Mesenchymal stem cell (in vitro differentiated cells and primary cell): ENCODE measurements around the gene CLK2.
"Not testable (repeated sequence)": the region's sequence is repeated elsewhere in the genome, so short reads cannot be mapped to it uniquely, and the experiment has no call there.

Experiments
- DNase-seq: peaks from one replicate; pipeline ENCODE4 v3.0.0-alpha.2; 2013
- H2AFZ ChIP-seq: one replicate; pipeline ENCODE4 v1.6.1; 2013; ENCODE audit warnings: low read depth, mild to moderate bottlenecking, control low read depth, inconsistent platforms, low read length, moderate library complexity
- H2AK5ac ChIP-seq: 2 replicates; pipeline ENCODE4 v1.6.1; 2013; ENCODE audit warnings: low read length, moderate library complexity, mild to moderate bottlenecking, inconsistent platforms; ENCODE audit not compliant: severe bottlenecking
- H2BK120ac ChIP-seq: one replicate; pipeline ENCODE4 v1.6.1; 2013; ENCODE audit warnings: low read depth, mild to moderate bottlenecking, inconsistent platforms, low read length, moderate library complexity
- H2BK12ac ChIP-seq, 2 experiments: one replicate each; pipeline ENCODE4 v1.6.1; 2013; ENCODE audit warnings: inconsistent platforms in 2 of 2, low read length in 2 of 2, mild to moderate bottlenecking in 2 of 2, moderate library complexity in 2 of 2, control low read depth in 1 of 2
- H2BK15ac ChIP-seq: one replicate; pipeline ENCODE4 v1.6.1; 2013; ENCODE audit warnings: mild to moderate bottlenecking, low read depth, inconsistent platforms; ENCODE audit not compliant: poor library complexity, severe bottlenecking
- H2BK5ac ChIP-seq: 2 replicates; pipeline ENCODE4 v1.6.1; 2013; ENCODE audit warnings: low read depth, mild to moderate bottlenecking, low read length, control low read depth, inconsistent platforms; ENCODE audit not compliant: poor library complexity, severe bottlenecking
- H3K14ac ChIP-seq, 2 experiments: one replicate each; pipeline ENCODE4 v1.6.1; 2013; ENCODE audit warnings: inconsistent platforms in 2 of 2, low read length in 2 of 2, control low read depth in 1 of 2, mild to moderate bottlenecking in 1 of 2, moderate library complexity in 1 of 2
- H3K18ac ChIP-seq, 2 experiments: one replicate each; pipeline ENCODE4 v1.6.1; 2013; ENCODE audit warnings: inconsistent platforms in 2 of 2, low read length in 2 of 2, control low read depth in 1 of 2, low read depth in 1 of 2, mild to moderate bottlenecking in 1 of 2
- H3K23ac ChIP-seq, 2 experiments: one replicate each; pipeline ENCODE4 v1.6.1; 2013; ENCODE audit warnings: inconsistent platforms in 2 of 2, low read length in 2 of 2, mild to moderate bottlenecking in 2 of 2, moderate library complexity in 2 of 2, control low read depth in 1 of 2
- H3K27ac ChIP-seq: 2 replicates; pipeline ENCODE4 v1.5.1; 2013; ENCODE audit warnings: mild to moderate bottlenecking, moderate library complexity, low read length, control low read depth, inconsistent platforms; ENCODE audit not compliant: poor library complexity, severe bottlenecking
- H3K27me3 ChIP-seq, 2 experiments: 2 replicates each; pipeline versions ENCODE4 v1.6.1 to v1.7.0; 2013; ENCODE audit warnings: low read length in 2 of 2, mild to moderate bottlenecking in 2 of 2, moderate library complexity in 2 of 2, control low read depth in 1 of 2, inconsistent platforms in 1 of 2; ENCODE audit not compliant: control insufficient read depth in 1 of 2, insufficient read depth in 1 of 2
- H3K36me3 ChIP-seq, 2 experiments: 2 replicates each; pipeline versions ENCODE4 v1.6.1 to v1.7.0; 2013; ENCODE audit warnings: low read length in 2 of 2, control low read depth in 1 of 2, inconsistent platforms in 1 of 2, low read depth in 1 of 2, mild to moderate bottlenecking in 1 of 2; ENCODE audit not compliant: insufficient read depth in 2 of 2, control insufficient read depth in 1 of 2
- H3K4ac ChIP-seq, 2 experiments: one replicate each; pipeline ENCODE4 v1.6.1; 2013; ENCODE audit warnings: inconsistent platforms in 2 of 2, low read length in 2 of 2, mild to moderate bottlenecking in 2 of 2, moderate library complexity in 2 of 2, control low read depth in 1 of 2, low read depth in 1 of 2
- H3K4me1 ChIP-seq: 2 replicates; pipeline ENCODE4 v1.6.1; 2013; ENCODE audit warnings: low read depth, low read length, control low read depth; ENCODE audit not compliant: control insufficient read depth, insufficient read depth
- H3K4me2 ChIP-seq: 2 replicates; pipeline ENCODE4 v1.6.1; 2013; ENCODE audit warnings: low read length, mild to moderate bottlenecking, inconsistent platforms; ENCODE audit not compliant: poor library complexity, severe bottlenecking
- H3K4me3 ChIP-seq, 2 experiments: 2 replicates each; pipeline versions ENCODE4 v1.5.1 to v1.7.0; 2013; ENCODE audit warnings: low read length in 2 of 2, mild to moderate bottlenecking in 2 of 2, control low read depth in 1 of 2, low read depth in 1 of 2; ENCODE audit not compliant: insufficient read depth in 1 of 2
- H3K79me1 ChIP-seq: replicated peaks from 2 replicates; pipeline ENCODE4 v1.6.1; 2013; ENCODE audit warnings: mild to moderate bottlenecking, control low read depth, low read length, inconsistent platforms; ENCODE audit not compliant: poor library complexity, severe bottlenecking
- H3K9ac ChIP-seq: 2 replicates; pipeline ENCODE4 v1.7.0; 2013; ENCODE audit warnings: mild to moderate bottlenecking, low read length, moderate library complexity
- H3K9me3 ChIP-seq: 2 replicates; pipeline ENCODE4 v1.7.0; 2013; ENCODE audit warnings: mild to moderate bottlenecking, low read length; ENCODE audit not compliant: control insufficient read depth
- H4K8ac ChIP-seq: one replicate; pipeline ENCODE4 v1.6.1; 2013; ENCODE audit warnings: inconsistent platforms, mild to moderate bottlenecking, low read length, moderate library complexity
- H4K91ac ChIP-seq: one replicate; pipeline ENCODE4 v1.6.1; 2013; ENCODE audit warnings: mild to moderate bottlenecking, low read length, inconsistent platforms
- WGBS: methylation state at CpG from one replicate; pipeline ENCODE4 v1.1.7; 2013; ENCODE audit warnings: mixed read lengths; 5-methylcytosine and 5-hydroxymethylcytosine counted together

CLK2 gene

DNA sequence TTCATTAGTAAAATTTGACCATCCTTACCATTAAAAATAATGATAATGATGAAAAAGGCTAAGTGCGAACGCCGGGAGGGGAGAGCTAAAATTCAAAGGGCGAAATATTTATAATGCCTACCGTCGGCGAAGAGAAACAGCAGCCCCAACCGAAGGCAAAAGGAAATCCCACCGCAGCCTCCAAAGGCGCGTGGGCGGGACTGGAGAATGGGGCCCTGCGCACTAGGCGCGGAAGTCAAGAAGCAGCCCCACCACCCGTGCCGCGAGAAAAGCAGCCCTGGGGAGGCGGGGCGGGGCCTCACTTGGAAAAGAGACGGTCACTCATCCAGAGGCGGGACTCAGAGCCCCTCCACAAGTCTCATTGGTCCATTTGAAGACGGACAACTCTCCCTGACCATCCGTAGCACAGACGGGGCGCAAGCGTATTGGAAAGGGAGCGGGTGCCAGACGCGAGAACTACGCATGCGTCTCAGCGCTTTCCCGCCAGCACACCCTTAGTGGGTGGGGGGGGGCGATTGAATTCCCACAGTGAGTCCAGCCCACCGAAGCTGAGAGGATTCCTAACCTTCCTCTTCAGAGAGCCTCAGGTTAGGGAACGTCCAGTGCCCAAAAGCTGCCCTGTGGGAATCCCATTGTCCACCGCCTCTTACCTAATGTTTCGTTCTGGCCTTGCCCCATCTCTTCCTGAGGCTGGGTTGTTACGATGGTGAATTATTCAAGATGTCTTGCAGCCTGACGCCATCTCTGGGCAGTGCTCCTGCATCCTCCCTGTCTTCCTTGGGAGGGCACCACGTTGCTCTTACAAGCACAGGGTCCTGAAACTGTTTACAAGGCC is 45.8 kb downstream of the CLK2 start:
- peak overlapping the region; percentile 51 to 85 for H3K4me3 ChIP-seq
- no peak overlapping the region for H2BK12ac ChIP-seq
- peak overlapping the region; percentile 66 for H3K4me2 ChIP-seq
- H3K23ac ChIP-seq: no peak overlapping the region
- no peaks in the 10 kb centered on the region for H3K36me3 ChIP-seq
- H3K27me3 ChIP-seq: no peaks in the 10 kb centered on the region
- DNase-seq: peak; percentile 99
- peak overlapping the region; percentile 86 for H4K8ac ChIP-seq
- peak overlapping the region; percentile 89 for H4K91ac ChIP-seq
- H3K4ac ChIP-seq: peak overlapping the region; percentile 39 to 92
- H2AFZ ChIP-seq: peak overlapping the region; percentile 54
- peak overlapping the region; percentile 95 for H3K9ac ChIP-seq
- peaks cover 2% of the 10 kb centered on the region for H3K79me1 ChIP-seq
- H3K27ac ChIP-seq: peak overlapping the region; percentile 59
- peak overlapping the region; percentile 14 to 46 for H3K18ac ChIP-seq
- peaks cover 19% of the 10 kb centered on the region for H3K4me1 ChIP-seq
- H3K9me3 ChIP-seq: no peaks in the 10 kb centered on the region
- no peak overlapping the region for H2BK5ac ChIP-seq
- H2BK120ac ChIP-seq: peak overlapping the region; percentile 71
- no peak overlapping the region for H2BK15ac ChIP-seq
- no peak overlapping the region for H2AK5ac ChIP-seq
- WGBS: 1% methylated on average over 41 of the region's 42 CpGs
- H3K14ac ChIP-seq: peak overlapping the region in 1 of 2 experiments; percentile 1

DNA sequence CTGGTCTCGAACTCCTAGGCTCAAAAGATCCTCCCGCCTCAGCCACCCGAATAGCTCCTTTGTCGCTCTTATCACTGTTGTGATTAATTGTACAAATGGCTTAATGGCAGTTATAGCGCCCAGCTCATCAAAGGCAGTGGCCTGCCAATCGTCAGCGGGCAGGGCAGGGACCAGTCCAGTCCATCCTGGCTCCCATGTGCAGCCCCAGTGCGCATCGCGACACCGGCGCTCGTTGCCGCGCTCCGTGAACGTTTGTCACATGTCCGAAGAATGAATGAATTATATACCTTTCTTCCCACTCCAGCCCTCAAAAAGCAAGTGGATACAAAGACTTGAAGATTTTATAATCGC is 46.4 kb downstream of the CLK2 start:
- peak overlapping the region; percentile 65 to 90 for H3K18ac ChIP-seq
- peak overlapping the region; percentile 60 to 85 for H3K4me3 ChIP-seq
- H2BK12ac ChIP-seq: peak overlapping the region in 1 of 2 experiments; percentile 70
- WGBS: under 1% methylated on average over 13 of the region's 19 CpGs
- H3K79me1 ChIP-seq: peaks cover 2% of the 10 kb centered on the region
- H2BK5ac ChIP-seq: no peak overlapping the region
- H4K91ac ChIP-seq: no peak overlapping the region
- peak overlapping the region in 1 of 2 experiments; percentile 89 for H3K14ac ChIP-seq
- H3K27ac ChIP-seq: peak overlapping the region; percentile 49
- H2BK120ac ChIP-seq: no peak overlapping the region
- H3K23ac ChIP-seq: peak overlapping the region in 1 of 2 experiments; percentile 46
- H3K9ac ChIP-seq: peak overlapping the region; percentile 95
- no peak overlapping the region for H2AK5ac ChIP-seq
- H3K4ac ChIP-seq: peak overlapping the region in 1 of 2 experiments; percentile 92
- peak overlapping the region; percentile 66 for H3K4me2 ChIP-seq
- no peak overlapping the region for H2AFZ ChIP-seq
- DNase-seq: peak; percentile 78
- H3K36me3 ChIP-seq: no peaks in the 10 kb centered on the region
- H2BK15ac ChIP-seq: no peak overlapping the region
- no peaks in the 10 kb centered on the region for H3K27me3 ChIP-seq
- peak overlapping the region; percentile 8 for H4K8ac ChIP-seq
- no peaks in the 10 kb centered on the region for H3K9me3 ChIP-seq
- peaks cover 15% of the 10 kb centered on the region for H3K4me1 ChIP-seq

DNA sequence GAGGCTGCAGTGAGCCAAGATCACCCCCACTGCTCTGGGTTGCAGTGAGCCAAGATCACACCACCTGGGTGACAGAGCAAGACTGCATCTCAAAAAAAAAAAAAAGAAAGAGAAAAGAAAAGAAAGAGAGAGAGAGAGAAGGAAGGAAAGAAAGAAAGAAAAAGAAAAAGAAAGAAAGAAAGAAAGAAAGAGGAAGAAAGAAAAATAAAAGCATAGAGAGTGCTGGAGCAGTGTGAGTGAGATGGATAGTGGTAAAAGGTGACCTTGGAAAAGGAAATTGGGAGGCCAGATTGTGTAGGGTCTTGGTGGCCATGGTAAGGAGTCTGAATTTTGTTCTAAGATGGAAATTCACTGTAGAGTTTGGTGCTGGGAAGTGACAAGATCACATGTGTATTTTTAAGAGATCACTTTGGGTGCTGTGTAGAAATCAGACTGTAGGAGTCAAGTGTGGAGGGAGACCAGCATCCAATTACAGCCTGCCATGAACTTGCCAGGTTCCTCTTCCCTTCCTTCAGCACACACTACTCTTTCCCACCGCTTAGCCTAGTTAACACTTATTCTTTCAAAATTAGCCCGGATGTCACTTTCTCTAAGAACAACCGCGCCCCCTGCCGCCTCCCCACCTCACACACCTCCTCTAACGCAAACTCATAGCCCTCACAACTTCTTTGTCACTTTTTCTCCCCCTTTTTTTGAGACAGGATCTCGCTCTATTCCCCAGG is 47.0 kb downstream of the CLK2 start:
- Histone ChIP-seq H3K4me2 (peak overlapping the region; percentile 66), H2BK15ac (peak overlapping the region; percentile 41), H2AFZ (no peak overlapping the region), H3K4me3 (peak overlapping the region; percentile 60 to 85), H3K79me1 (peaks cover 2% of the 10 kb centered on the region), H4K8ac (no peak overlapping the region), H3K4ac (peak overlapping the region; percentile 73 to 92), H3K27me3 (no peaks in the 10 kb centered on the region), H2AK5ac (peak overlapping the region; percentile 33), H2BK5ac (no peak overlapping the region), H2BK120ac (no peak overlapping the region), H3K18ac (peak overlapping the region; percentile 65 to 90), H3K23ac (peak overlapping the region in 1 of 2 experiments; percentile 46), H2BK12ac (peak overlapping the region in 1 of 2 experiments; percentile 66), H4K91ac (no peak overlapping the region), H3K4me1 (peaks cover 15% of the 10 kb centered on the region), H3K36me3 (no peaks in the 10 kb centered on the region), H3K9ac (peak overlapping the region; percentile 95), H3K27ac (peak overlapping the region; percentile 49), H3K14ac (no peak overlapping the region), H3K9me3 (no peaks in the 10 kb centered on the region)
- WGBS: 2% methylated on average over 6 of the region's 7 CpGs
- DNase-seq: peak; percentile 83

- not testable (repeated sequence) for H3K27me3 ChIP-seq, H2BK120ac ChIP-seq, H2AFZ ChIP-seq, H3K79me1 ChIP-seq, H3K23ac ChIP-seq, H3K14ac ChIP-seq, H3K9me3 ChIP-seq, H3K36me3 ChIP-seq, H2BK15ac ChIP-seq, DNase-seq, H2BK5ac ChIP-seq, H4K91ac ChIP-seq, H3K4me2 ChIP-seq
- Histone ChIP-seq H3K9ac (peak overlapping the region; percentile 95), H2AK5ac (peak overlapping the region; percentile 98), H2BK12ac (peak overlapping the region; percentile 87 to 95), H3K4me1 (peaks cover 15% of the 10 kb centered on the region), H3K4ac (peak overlapping the region; percentile 24 to 29), H3K4me3 (peak overlapping the region in 1 of 2 experiments; percentile 28), H3K27ac (peak overlapping the region; percentile 77), H4K8ac (peak overlapping the region; percentile 16), H3K18ac (peak overlapping the region; percentile 67 to 77)
- WGBS: 99% methylated on average over 8 of the region's 8 CpGs
Measured at GRCh38 chr1:155225404-155225759, 47.9 kb downstream of the CLK2 start.
